G401.6 (cell line): ENCODE data around the gene CXCR6.
"Not testable (repeated sequence)": the region's sequence is repeated elsewhere in the genome, so short reads cannot be mapped to it uniquely, and the experiment has no call there.

Experiments
- FAIRE-seq: peaks from 2 replicates; lab custom pipeline; 2012; peaks lifted over from hg19 to GRCh38; lab: Jason Lieb, UNC

CXCR6 gene

GRCh38 chr3:45991341-45991740 lies 48.1 kb downstream of the CXCR6 start:
- FAIRE-seq: no peak

DNA sequence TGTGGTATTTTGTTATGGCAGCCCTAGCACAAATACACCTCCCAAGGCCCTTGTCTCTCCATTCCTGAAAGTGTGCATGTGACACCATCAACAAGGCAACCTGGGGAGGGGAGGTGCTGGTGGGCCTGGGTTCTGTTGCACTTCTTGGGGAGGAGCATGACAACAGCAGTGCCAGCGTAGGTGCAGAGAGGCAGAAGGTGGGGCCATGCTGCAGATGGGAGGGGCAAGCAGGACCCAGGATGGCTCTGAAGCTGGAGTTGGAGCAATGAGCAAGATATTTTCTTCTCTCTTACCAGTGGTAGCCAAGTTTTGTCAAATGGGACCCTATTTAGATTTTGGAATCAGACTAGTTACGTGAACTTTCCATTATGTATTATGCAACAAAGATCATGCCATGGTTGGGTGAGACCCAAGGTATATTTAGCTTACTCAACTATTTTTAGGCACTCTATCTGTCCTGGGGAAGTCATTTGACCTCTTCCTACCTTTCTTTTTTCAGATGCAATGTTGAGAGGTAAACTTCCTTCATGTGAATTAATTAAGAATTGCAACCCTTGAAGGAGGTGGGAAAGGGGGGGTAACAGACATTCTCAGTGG lies 49.0 kb downstream of the CXCR6 start:
- FAIRE-seq: no peak

DNA sequence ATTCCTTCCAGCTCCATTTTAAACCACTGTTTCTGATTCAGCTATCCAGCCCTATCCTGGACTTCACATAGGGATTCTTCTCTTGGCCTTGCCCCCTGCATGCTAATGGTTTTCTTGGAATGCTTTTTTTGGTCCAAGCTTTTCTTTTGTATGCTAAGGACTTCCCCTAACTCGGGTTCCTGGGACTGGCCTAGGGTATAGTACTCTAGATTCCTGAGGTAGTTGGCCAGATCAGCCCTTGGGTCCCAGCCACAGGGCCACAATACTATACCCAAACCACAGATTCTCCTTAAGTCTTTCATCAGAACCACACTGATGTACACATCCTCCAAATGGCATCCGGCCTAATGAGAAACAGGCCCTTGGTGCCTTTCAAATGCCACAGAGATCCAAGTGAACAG lies 49.6 kb downstream of the CXCR6 start:
- no peak for FAIRE-seq

DNA sequence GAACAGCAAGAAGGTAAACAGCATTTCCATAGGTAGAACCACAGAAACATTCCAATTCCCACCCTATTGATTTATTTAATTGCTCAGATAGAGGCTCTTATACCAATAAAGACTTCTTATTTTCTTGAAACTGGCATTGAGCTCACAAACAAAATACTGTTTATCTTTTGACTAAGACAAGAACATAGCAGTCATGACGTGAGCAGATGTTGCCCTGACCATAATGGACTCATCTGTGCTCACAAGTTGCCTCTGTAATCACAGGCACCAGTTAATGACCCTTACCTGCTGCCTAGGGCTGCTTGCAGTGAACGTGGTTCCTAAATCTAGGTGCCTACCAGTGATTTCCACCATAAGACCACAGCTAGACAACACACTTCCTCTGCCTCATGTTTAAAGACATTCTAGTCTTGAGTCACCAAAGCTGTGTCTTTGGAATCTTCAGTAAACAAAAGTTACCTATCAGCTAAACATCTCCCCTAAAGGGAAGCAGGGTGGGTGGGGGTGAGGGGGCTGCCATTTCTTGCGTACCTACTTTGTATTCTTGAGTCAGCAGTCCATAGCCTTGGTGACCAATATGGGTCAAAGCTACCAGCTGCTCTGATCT lies 50.3 kb downstream of the CXCR6 start:
- FAIRE-seq: no peak

DNA sequence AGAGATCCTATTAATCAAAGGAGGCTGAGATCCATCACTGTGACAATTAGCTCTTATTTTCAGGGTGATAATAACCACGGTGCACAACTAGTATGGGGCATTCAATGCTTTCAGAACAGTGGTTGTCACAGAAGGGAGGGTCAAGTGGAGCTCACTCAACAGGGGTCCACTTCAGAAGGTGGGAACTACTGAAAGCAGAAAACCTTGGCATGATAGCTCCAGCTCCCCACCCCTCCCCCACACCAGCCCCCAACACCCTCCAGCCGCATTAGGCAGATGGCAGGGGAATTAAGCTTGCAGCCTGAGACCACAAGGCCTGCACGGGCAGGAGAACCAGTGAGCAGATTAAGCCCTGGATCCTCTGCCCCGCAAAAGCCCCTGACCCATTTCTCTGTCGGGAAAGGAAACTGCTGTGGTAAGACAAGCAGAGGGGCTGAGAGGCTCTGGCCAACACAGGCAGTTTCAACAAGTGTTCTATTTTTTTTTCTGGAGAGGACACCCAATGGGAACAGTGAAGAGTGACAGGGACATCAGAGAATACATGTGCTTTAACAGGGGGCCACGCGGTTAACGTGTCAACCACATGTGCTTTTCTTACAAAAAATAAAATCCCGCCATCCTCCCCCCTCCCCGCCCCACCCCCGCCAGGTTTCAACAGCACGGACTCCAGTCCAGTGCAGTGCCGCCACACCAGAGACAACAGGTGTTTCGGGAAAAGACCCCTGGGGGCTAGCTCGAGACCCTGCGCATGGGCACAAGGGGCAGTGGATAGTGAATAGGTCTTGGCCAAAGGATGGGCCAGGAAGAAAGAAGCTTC lies 51.4 kb downstream of the CXCR6 start:
- FAIRE-seq: no peak

DNA sequence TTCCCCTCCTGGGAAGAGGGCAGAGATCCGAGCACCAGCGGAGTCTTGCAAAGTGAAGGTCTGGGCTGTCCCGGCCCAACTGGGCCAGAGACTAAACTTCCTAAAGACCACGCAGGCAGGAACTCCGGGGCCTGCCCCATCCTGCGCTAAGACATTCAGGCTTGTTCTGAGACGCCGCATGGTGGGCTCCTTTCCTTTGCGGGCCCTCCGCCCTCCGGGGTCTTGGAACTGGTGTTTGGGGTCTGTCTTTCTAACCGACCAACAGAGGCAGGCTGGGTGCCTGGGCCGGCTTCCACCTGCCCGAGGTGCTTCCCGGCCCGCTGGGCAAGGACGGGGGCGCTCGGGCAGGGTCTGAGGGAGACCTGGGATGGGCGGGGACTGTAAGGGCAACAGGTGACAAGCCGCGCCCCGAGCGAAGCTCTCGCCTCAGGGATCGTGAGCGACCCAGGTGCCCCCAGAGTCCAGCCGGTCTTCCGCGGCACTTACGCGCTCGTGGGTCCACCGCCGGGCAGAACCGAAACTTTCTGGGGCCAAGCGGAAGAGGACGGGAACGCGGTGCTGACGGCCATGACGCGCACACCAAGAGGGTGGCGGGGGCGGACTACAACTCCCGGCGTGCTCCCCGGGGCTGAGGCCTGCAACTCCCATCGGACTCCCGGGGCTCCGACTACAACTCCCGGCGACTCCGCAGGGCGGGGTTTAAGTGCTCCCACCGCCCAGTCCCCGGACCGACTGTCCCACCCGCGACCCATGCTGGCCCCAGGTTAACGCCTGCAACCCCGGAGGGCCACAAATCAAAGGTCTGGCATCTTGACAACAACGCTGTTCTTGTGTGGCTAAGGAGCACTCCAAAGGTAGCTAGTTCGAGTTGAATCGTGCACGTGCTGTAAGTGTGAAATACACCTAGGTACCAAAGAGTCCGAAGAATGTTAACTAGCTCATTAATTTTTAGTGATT lies 52.2 kb downstream of the CXCR6 start, which contains the start of gene FYCO1:
FYCO1 (minus strand) TSS at position 589 of the 957 bp plus-strand sequence. CDS start 10,914 bp downstream, outside the sequence.
- FAIRE-seq: peak; percentile 58

DNA sequence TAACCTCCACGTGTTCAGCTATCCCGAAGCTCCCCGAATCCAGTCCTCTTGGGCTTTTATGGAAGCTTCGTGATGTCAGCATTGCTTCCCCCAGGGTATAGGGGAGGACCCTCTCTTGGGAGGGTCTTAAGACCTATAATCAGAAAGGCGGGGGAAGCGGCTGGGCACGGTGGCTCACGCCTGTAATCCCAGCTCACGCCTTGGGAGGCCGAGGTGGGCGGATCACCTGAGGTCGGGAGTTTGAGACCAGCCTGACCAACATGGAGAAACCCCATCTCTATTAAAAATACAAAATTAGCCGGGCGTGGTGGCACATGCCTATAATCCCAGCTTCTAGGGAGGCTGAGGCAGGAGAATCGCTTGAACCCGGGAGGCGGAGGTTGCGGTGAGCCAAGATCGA lies 54.2 kb downstream of the CXCR6 start:
- FAIRE-seq: not testable (repeated sequence)

DNA sequence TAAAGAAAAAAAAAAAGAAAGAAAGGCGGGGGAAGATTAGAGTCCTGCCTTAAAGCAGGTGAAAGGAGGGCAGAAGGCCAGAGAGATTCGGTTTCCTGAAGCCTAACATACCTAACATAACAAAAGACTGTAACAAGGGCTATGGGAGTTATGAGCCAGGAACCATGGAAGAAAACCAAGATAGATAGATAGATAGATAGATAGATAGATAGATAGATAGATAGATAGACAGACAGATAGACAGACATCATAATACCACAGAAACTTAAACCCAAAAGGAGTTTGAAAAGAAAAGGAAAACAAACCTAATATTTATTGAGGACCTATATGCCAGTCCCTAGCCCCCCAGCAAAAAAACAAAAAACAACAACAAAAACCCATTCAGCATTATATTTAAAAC lies 54.7 kb downstream of the CXCR6 start:
- FAIRE-seq: no peak
